GM11168 (cell line): Measurements from ENCODE around the gene EVI5L.
"Not testable (repeated sequence)": the region's sequence is repeated elsewhere in the genome, so short reads cannot be mapped to it uniquely, and the experiment has no call there.

ENCODE experiments used
- in situ Hi-C: fragments of 300-500 bp; cut with MboI; formaldehyde crosslinking; loops from one replicate; pipeline ENCODE4 v1.12.0; 2022; ENCODE audit warnings: low sequenced_read_pairs; ENCODE audit not compliant: unreplicated experiment

The EVI5L gene

GRCh38 chr19:7856679-7857663 lies 27.0 kb downstream of the EVI5L start:
- in situ Hi-C loops: no loop called here

DNA sequence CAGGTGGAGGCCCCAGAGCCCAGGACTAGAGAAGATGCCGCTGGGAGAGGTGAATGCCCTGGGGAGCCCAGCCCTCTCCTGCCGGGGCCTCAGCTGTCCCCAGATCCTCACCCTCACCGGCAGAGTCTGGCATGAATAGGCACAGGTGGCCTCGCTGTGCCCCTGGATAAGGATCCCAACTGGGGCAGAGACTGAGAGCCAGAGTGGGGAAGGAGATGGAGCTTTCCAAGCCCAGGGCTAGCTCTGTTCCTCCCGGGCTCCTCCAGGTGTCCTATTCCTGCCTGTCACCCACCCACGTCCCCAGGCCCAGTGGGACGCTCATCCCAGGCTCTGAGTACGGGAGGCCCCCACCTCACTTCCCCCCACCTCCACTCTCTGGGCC lies 27.7 kb downstream of the EVI5L start:
- in situ Hi-C loops: no loop called here

GRCh38 chr19:7858109-7858770 lies 28.2 kb downstream of the EVI5L start:
- in situ Hi-C loops: no loop called here

DNA sequence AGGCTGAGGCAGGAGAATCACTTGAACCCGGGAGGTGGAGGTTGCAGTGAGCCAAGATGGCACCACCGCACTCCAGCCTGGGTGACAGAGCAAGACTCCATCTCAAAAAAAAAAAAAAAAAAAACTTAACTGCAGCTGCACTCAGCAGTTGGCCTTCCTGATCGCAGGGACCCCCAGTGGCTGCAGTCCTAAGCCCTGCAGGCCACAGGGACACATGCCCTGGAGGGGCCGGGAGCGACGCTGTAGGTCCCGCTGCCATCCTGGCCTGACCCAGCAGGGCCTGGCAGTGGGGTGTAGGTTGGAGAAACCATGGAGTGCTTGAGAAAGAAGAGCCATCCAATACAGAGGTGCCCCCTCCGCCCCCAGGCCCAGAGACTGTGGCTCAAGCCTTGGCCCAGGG lies 29.1 kb downstream of the EVI5L start:
- in situ Hi-C loops: not testable (repeated sequence)

- in situ Hi-C loops: no loop called here
These were observed 30.1 kb downstream of the EVI5L start for GRCh38 chr19:7859831-7860713.

DNA sequence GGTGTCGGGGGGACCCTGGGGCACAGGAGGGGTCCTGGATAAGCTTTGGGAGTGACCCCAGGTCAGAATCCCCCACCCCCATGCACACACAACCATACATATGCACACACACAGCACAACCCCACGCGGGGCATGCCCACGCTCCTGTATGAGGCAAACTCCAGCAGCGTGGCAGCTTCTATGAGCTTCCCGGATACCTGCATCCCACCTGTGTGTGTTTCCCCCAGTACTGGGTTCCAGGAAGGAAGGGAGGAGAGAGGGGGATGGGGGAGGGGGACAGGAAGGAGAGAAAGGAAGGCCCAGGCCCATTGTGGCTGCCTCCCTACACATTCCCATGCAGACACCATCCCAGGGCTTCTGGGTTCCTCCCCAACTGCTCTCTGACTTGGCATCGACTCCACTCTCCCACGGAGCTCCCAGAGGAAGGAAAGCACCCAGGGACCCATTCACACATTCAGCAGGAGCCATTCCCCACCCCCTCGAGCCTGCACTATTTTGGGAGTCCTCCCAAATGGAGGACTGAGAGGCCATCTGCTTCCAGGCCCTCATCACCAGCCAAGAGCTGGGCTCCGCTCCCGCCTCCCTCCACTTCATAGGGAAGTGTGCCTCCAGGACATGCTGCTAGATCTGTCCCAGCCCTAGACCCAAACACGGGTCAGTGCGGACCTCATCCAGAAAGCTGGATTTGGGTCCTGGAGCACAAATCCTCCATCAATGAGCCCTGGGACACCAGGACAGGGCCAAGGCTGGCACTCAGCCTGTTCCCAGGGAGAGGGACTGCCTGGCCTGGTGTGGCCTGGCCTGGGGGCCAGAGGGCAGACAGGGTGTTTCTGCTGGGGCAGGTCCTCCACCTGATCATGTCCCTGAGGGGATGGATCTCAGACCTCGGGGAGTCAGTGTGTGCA lies 30.9 kb downstream of the EVI5L start:
- in situ Hi-C loops: no loop called here

DNA sequence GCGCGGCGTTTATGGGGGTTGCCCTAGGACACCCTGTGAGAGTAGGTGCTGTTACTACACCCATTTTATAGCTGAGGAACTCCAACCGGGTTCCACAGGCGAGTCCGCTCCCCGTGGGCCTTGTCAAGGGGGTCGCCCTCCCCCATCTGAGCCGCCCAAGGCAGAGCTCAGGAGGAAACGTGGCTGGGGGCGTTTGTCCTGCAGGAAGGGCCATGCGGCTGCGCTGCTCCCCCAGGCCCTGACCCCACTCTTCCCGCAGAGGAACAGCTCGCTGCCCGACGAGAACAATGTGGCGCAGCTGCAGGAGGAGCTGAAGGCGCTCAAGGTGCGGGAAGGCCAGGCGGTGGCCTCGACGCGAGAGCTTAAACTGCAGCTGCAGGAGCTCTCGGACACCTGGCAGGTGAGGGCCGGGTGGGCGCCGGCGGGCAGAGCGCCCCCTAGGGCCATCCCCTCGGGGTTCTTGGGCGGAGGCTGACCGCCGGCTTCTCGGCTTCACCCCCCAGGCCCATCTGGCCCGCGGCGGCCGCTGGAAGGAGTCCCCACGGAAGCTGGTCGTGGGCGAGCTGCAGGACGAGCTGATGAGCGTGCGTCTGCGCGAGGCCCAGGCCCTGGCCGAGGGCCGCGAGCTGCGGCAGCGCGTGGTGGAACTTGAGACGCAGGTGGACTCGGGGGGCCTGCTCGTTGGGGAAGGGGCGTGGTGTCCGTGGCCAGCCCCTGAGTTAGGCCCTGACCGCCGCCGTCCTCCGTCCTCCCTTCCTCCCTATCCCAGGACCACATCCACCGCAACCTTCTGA lies 31.8 kb downstream of the EVI5L start:
- in situ Hi-C loops: no loop called here

GRCh38 chr19:7862413-7862951 lies 32.5 kb downstream of the EVI5L start:
- in situ Hi-C loops: no loop called here

DNA sequence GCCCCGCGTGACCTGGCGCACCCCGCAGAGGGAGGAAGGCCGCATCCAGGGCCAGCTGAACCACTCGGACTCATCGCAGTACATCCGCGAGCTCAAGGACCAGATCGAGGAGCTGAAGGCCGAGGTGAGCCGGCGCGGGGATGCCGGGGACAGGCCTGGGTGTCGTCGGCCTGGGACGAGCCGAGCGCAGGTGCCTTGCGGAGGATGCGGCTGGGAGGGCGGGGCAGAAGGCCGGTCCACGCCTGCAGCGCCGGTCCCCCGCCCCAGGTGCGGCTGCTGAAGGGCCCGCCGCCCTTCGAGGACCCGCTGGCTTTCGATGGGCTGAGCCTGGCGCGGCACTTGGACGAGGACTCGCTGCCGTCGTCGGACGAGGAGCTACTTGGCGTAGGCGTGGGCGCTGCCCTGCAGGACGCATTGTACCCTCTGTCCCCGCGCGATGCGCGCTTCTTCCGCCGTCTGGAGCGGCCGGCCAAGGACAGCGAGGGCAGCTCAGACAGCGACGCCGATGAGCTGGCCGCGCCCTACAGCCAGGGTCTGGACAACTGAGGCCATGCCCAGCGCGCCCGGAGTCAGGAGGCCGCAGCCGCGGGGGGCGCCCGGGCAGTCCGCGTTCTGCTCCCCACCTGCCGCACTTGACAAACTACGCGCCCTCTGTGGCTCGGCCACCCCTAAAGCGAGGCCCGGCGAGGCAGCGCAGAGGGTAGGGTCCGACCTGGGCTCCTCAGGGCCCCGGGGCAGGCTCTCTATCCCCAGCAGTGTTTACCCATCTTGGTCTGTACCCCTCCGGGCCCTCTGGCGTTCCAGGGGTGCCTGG lies 33.3 kb downstream of the EVI5L start:
- in situ Hi-C loops: no loop called here

GRCh38 chr19:7863971-7864689 lies 34.1 kb downstream of the EVI5L start:
- in situ Hi-C loops: no loop called here

DNA sequence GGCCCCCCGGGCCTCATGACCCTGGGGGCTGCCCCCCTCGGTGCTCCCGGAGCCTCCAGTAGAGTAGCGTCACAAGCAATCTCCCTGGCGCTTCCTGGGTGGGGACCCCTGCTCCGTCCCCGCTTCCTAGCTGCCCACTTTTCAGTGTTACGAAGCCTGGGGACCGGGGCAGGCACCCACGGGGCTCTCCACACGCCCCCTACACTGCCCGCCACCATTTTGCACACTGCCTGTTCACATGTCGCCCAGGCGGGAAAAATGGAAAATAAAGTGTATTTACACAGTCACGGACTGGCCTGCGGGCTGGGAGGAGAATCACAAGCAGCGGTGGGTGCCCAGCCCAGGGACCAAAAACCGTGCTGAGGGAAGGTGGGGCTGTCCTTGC lies 34.7 kb downstream of the EVI5L start:
- in situ Hi-C loops: no loop called here

- in situ Hi-C loops: no loop called here
These were observed 35.4 kb downstream of the EVI5L start for GRCh38 chr19:7865262-7865911.

DNA sequence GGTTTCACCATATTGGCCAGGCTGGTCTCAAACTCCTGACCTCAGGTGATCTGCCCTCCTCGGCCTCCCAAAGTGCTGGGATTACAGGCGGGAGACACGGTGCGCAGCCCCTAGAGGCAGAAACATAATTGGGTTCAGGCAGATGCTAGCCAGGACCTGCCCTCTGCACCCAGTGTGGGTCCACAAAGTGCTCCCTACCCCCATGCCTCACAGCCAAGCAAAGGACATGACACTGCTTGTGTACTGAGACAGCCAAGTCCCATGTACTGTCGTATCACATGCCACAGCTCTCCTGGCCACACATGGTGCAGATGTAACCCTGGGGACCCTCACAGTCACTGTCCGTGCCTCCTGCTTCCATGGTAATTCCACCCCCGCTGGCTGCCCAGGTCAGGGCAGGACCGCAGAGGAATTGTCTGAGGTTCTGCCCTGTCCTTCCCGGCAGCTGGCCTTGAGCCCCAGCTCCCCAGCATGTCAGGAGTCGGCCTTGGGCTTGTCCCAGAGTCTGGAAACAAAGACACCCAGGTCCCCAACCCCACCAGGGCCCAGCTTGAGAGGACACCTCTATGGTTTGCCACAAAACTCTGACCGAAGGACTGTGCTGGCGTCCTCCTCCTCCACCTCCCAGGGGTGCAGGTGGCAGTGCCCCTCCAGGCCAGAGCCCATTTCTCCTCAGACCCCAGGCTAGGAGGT lies 36.5 kb downstream of the EVI5L start:
- in situ Hi-C loops: no loop called here

DNA sequence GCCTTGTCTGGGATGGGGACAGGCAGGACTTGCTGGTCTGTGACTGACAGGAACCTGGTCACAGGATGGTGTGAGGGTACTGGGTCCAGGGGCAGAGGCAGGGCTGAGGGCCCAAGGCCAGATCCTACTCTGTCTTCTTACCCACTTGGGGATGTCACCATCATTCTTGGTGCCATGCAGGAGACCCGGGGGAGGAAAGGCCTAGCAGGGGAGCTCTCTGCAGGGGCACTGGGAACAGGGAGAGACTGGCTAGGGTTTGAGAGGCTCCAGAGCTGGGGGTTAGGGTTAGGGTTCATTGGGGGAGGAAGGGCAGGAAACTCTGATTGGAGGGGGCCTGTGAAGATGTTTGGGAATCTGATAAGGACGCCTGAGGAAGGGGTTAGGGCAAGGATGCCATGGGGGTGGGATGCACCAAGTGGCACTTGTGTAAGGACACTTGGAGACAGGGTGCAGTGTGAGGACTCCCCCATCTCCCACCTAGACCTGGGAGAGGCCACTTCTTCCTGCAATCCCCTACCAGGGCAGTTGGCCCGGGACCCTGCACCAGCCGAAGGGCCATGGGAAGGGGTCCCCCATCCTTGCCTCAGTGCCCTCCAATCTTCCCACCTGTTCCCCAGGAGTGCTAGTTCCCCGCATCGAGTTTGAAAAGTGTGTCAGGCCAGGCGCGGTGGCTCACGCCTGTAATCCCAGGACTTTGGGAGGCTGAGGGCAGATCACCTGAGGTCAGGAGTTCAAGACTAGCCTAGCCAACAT lies 37.2 kb downstream of the EVI5L start:
- in situ Hi-C loops: no loop called here

DNA sequence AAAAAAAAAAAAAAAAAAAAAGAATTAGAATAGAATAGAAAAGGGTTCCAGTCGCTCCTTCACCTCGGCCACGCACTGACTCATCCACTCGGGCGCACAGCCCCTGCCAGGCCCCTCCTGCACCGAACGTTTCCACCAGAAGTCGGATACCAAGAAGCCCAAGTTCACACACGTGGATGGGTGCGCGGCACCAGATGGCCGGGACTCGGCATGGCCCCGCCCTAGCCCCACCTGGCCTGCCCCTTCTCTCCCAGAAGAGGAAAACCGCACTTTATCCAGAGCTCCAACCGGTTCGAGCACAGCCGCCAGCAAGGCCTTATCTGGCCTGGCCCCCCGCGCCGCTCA lies 38.3 kb downstream of the EVI5L start:
- in situ Hi-C loops: no loop called here
